GM18870 (cell line): ENCODE results near the gene PLCXD1.
A peak's percentile ranks its signal among the peaks of the same experiment; 100 is the strongest.
"Not testable (repeated sequence)": the region's sequence is repeated elsewhere in the genome, so short reads cannot be mapped to it uniquely, and the experiment has no call there.

ENCODE experiments used
- ATAC-seq: cut with Tn5 transposase; IDR thresholded peaks from one replicate; pipeline ENCODE4 v1.9.1; 2021; ENCODE audit warnings: moderate library complexity; ENCODE audit not compliant: unreplicated experiment

The PLCXD1 gene, protein sequence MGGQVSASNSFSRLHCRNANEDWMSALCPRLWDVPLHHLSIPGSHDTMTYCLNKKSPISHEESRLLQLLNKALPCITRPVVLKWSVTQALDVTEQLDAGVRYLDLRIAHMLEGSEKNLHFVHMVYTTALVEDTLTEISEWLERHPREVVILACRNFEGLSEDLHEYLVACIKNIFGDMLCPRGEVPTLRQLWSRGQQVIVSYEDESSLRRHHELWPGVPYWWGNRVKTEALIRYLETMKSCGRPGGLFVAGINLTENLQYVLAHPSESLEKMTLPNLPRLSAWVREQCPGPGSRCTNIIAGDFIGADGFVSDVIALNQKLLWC

GRCh38 chrX:281166-281999 is at the start of gene PLCXD1:
PLCXD1 (plus strand) TSS chrX:281381; CDS start chrX:284188, 2,807 bp downstream.
- no peak for ATAC-seq

DNA sequence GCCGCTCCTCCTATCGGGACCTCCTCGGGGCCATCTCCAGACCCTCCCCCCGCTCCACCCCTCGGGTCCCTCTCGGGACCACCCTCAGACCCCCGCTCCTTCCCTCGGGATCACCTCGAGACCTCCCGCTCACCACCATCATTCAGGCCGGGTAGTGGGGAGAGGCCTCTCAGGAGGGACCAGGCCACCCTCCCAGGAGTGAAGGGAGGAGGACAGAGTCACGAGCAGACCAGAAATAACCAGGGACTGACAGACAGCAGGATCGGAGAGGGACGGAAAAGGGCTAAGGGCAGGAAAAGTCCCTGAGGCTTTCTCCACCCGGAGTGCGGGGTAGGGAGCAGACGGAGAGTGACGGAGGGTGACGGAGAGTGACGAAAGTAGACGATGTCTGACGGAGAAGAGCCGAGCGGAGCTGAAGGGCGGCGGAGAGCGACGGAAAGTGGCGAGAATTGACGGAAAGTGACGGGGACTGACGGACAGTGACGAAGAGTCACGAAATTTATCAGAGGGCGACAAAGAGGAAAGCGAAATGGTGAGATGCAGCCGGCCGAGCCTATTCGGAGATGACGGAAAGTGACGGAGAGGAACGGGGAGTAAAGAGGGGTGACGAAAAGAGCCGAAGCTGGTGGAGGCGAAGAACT is 49.4 kb upstream of the PLCXD1 start:
- peak; percentile 96 for ATAC-seq

DNA sequence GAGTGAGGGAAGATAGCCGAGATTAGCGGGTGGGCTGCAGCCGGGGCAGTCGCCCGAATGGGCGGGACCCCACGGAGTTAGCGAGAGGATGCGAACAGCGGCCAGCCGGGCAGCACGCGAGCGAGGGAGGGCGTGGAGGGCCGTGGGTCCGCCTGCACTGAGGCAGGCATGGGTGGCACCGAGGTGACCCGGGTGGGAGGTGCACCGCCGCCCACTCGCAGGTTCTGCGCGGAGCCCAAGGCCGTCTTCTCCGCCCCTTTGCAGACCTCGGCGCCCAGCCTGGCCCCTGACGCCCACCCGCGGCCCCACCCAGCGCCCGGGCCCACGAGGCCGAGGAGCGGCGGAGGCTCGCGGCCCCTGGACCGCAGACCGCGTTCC is 48.9 kb upstream of the PLCXD1 start:
- ATAC-seq, result peak; percentile 22

- not testable (repeated sequence) for ATAC-seq
Measured at GRCh38 chrX:236201-236600, 45.0 kb upstream of the PLCXD1 start.

GRCh38 chrX:250965-251364 is 30.2 kb upstream of the PLCXD1 start:
- no peak for ATAC-seq

DNA sequence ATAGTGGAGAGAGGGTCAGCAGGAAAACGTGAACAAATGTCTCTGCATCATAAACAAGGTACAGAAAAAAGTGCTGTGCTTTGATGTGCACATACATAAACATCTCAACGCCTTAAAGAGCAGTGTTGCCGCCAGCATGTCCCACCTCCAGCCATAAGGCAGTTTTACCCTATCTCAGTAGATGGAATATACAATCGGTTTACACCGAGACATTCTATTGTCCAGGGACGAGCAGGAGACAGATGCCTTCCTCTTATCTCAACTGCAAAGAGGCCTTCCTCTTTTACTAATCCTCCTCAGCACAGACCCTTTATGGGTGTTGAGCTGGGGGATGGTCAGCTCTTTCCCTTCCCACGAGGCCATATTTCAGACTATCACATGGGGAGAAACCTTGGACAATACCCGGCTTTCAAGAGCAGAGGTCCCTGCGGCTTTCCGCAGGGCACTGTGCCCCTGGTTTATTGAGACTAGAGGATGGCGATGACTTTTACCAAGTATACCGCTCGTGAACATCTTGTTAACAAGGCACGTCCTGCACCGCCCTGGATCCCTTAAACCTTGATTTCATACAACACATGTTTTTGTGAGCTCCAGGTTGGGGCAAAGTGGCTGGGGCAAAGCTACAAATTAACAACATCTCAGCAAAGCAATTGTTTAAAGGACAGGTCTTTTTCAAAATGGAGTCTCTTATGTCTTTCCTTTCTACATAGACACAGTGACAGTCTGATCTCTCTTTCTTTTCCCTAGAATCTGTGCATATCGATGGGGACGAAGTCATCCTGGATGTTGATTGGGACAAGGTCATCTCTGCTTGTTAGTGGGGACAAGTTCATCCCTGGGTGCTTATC is 29.6 kb upstream of the PLCXD1 start:
- ATAC-seq, result not testable (repeated sequence)

GRCh38 chrX:252244-252956 is 28.8 kb upstream of the PLCXD1 start:
- ATAC-seq, result no peak

- ATAC-seq, result no peak
Measured at GRCh38 chrX:252957-253291, 28.3 kb upstream of the PLCXD1 start.

DNA sequence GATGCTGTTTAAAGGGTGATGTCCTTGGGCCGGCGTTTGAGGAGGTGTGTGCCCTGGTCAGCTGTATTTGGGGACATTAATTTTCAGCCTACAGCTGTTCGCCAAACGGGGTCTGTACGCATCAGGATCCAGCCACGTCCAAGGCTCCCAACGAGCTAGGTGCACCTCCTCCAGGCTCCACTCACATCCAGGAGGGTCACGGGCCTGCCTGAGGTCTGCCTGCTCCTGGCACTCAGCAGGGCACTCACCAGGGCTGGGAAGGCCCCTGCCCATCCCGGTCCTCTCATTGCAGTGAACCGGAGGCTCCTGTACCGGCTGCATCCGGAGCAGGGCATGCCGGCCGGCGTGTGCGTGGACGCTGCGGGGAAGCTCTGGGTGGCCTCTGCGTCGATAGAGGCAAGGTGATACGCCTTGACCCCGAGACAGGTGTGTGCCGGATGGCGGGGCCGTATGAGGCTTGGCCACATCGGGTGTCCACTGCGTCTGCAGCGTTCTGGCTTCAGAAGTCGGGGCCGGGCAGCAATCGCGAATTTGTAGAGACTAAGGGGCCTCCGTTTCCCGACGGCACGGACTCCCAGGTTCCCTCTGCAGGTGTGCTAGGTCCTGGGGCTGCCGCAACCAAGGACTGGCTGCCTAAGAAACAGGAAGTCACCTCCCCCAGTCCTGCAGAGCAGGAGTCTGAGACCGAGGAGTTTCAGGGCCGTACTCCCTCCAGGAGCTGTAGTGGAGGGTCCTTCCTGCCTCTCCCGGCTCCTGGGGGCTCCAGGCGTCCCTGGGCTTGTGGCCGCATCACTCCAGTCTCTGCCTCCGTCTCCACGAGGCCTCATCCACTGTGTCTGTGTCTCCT is 27.5 kb upstream of the PLCXD1 start:
- no peak for ATAC-seq

- ATAC-seq, result no peak
Measured at GRCh38 chrX:254630-255215, 26.5 kb upstream of the PLCXD1 start.

DNA sequence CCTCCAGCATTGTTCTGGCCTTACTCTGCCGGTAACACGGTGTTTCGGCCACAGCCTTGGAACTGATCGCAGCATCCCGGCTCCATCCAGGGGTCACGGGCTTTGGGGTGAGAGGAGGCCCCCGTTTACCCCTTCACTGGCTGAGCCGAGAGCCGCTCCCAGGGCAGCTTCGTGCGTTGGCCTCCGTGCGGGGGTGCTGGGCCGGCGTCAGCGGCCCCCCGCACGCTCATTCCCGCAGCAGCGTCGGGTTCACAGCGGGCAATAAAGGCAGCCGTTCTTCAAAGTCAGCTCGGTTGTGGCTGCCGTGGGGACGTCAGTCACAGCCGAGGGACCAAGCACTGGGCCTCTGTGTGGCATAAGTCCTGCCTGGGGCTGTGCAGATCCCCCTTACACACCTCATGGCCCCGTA is 25.3 kb upstream of the PLCXD1 start:
- ATAC-seq, result no peak

- ATAC-seq, result not testable (repeated sequence)
Measured at GRCh38 chrX:257054-257453, 24.1 kb upstream of the PLCXD1 start.

DNA sequence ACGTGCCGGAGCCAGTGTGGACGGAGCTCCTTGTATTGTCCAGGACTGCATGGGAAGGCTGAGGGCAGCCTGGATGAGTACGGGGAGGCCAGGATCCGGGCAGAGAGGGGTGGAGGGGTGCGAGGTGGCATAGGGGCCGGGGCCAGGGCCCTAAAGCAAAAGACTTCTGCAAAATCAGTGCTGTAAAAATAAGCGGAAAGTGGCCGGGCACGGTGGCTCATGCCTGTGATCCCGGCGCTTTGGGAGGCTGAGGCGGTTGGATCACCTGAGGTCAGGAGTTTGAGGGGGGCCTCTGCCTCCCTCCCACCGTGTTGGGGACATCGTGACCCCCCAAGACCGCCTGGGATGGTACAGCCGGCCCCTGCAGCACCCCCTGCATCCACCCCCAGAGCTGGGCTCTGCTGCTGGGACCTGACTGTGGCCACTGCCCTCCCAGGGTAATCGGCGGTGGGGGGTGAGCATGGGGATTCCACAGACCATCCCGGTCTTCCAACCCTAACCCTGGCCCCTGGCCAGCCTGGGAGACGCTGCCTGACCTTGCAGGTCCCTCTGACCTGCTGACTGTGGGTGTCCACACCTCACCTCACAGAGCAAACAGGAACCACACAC is 23.4 kb upstream of the PLCXD1 start:
- no peak for ATAC-seq

DNA sequence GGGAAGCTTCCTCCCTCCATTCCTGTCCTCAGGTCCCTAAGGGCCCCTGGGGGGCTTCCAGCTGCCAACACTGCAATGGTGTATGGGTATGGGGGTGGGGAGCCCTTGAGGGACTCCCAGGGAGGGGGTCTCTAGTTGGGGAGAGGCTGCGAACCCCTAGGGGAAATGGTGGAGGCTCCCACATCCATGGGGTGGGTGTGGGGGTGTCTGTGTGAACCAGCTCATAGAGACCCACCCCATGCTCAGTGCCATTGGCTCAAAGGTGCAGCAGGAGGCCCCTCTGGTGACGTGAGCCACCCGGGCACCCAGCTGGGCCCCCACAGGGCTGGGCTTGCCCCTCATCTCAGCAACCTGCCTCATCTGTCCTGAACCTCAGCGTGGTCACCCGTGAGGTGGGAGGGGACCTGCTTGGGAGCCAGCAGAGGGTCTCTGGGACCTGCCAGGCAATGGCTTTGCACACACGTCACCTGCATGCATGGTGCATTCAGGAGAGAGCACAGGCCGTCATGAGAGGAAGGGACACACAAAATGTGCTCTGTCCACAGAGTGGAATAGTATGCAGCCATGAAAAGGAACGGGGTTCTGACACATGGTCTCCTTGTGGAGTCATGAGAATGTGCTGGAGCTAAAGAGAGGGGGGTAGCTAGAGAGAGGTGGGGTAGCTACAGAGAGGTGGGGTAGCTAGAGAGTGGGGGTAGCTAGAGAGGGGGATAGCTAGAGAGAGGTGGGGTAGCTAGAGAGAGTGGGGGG is 22.7 kb upstream of the PLCXD1 start:
- ATAC-seq, result no peak

GRCh38 chrX:259692-260355 is 21.4 kb upstream of the PLCXD1 start:
- ATAC-seq, result no peak

DNA sequence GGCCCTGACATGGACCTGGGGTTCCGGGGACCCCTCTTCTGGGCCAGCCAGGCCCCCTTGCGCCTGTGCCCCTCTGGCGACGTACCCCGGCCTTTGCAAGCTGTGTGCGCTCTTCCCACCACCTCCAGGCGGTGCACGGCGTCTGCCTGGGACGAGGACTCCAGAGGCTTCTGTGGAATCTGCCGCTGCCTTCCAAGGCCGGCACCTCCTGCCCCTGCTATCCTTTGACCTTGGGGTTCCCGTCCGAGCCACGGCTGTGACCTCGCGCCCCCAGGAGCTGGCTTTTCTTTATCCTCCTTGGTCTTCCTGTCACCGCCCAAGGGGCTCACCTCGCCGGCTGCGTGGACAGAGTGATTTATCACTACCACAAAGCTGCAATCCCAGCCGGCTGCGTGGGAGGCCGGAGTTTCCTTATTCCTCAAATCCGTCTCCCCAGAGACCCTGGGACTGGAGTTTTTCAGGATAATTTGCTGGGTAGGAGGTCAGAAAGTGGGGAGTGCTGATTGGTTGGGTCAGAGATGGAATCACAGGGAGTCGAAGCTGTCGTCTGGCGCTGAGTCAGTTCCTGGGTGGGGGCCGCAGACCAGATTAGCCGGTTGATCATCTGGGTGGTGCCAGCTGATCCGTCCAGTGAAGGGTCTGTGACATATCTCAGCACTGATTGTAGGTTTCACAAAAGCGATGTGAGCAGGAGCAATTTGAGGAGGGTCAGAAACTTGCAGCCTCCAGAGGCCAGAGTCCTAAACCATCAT is 19.8 kb upstream of the PLCXD1 start:
- ATAC-seq, result no peak

DNA sequence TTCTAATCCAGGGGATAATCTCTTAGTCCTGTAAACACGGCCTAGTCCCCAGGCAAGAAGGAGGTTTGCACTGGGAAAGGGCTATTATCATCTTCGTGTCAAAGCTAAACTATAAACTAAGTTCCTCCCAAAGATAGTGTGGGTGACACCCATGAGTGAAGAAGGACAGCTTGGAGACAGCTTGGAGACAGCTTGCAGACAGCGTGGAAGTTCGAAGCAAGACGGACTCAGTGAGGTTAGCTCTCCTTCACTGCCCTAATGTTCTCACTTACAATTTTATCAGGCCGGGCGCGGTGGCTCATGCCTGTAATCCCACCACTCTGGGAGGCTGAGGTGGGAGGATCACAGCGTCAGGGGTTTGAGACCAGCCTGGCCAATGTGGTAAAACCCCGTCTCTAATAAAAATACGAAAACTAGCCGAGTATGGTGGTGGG is 19.2 kb upstream of the PLCXD1 start:
- no peak for ATAC-seq
